ENCODE measurements around the gene GLP1R. TPM values are rescaled to one million over a fixed set of nuclear protein-coding genes. Genes with fewer than 3 reads are reported as not detected.

The GLP1R gene
- total and polyA plus RNA-seq, 2 of the 4 experiments (the other 2 are of a cell fraction), result not detected

DNA sequence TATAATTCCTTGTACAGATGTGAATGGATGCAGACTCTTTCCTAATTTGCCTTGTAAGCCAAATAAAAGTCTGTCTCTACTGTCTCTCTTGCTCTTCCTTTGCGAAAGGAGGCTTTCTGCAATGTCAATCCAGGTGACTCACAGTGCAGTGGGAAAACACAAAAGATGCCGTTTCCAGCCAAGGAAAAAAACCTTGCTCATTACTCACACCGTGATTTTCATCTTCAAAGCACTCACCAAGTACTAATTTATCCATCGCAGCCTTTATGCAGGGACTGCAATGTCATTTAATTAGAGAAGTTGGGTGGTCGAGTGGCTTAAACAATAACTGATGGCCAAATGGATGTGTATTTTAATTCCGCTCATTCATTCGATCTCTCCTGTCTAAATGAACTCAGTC lies 42.6 kb downstream of the GLP1R start:
- Histone ChIP-seq H3K23ac (ENCODE audit: low read depth, low read length) (no peak overlapping the region), H3K4ac (ENCODE audit: low read depth, low read length) (no peak overlapping the region), H2BK120ac (ENCODE audit: low read depth, low read length) (no peak overlapping the region), H2AK9ac (replicated peaks; ENCODE audit: low read depth, low read length, poor library complexity) (no peak overlapping the region), H3K14ac (replicated peaks; ENCODE audit: low read depth, low read length) (no peak overlapping the region), H3K4me2 (ENCODE audit: low read depth, low read length) (no peak overlapping the region), H3K9me1 (ENCODE audit: insufficient read depth, low read length) (no peaks in the 10 kb centered on the region), H3K4me1 (ENCODE audit: control insufficient read depth, insufficient read depth, low read length) (no peaks in the 10 kb centered on the region), H2BK5ac (ENCODE audit: low read depth, low read length, poor library complexity, severe bottlenecking) (no peak overlapping the region), H4K8ac (ENCODE audit: low read depth in 2 of 2, low read length in 2 of 2) (no peak overlapping the region), H3K9me3 (ENCODE audit: control insufficient read depth, insufficient read depth, low read length) (no peaks in the 10 kb centered on the region), H4K5ac (ENCODE audit: low read depth, low read length) (no peak overlapping the region), H3K36me3 (ENCODE audit: control insufficient read depth, insufficient read depth, low read length) (no peaks in the 10 kb centered on the region), H4K20me1 (ENCODE audit: insufficient read depth, low read length) (no peaks in the 10 kb centered on the region), H3K27ac (ENCODE audit: insufficient read depth, low read length) (no peak overlapping the region), H2AFZ (replicated peaks; ENCODE audit: low read length, poor library complexity) (no peak overlapping the region), H2AK5ac (ENCODE audit: low read depth, low read length) (no peak overlapping the region), H2BK15ac (ENCODE audit: low read depth, low read length) (no peak overlapping the region), H2BK20ac (ENCODE audit: low read depth, low read length) (no peak overlapping the region), H3K27me3 (ENCODE audit: control insufficient read depth, insufficient read depth, low read length) (peaks cover 4% of the 10 kb centered on the region; the same call in 1 of the 2 replicates), H4K91ac (ENCODE audit: insufficient read depth, low read depth, low read length) (no peak overlapping the region), H3K9ac (ENCODE audit: low read depth, low read length) (no peak overlapping the region), H3K56ac (ENCODE audit: extremely low read depth, insufficient read depth, low read length) (no peak overlapping the region), H3K79me1 (ENCODE audit: low read depth in 1 of 2, low read length in 2 of 2) (no peaks in the 10 kb centered on the region), H3K18ac (ENCODE audit: low read depth, low read length) (no peak overlapping the region), H3K4me3 (ENCODE audit: insufficient read depth, low read depth, low read length) (no peak overlapping the region)
- 57% methylated on average over 1 of the region's 7 CpGs; no CpG with 5 or more reads in 1 of the 2 experiments for WGBS, 2 experiments (ENCODE audit: extremely low coverage in 2 of 2, insufficient read length in 1 of 2)
- dilution Hi-C loops (cut with HindIII; ENCODE audit: low sequenced_read_pairs, unreplicated experiment), result no loop called here
- POLR2A ChIA-PET (ENCODE audit: unreplicated experiment), result no interaction called here
- ATAC-seq (ENCODE audit: low read depth) (no peak), DNase-seq (no peak)
- BruUV-seq (replicated peaks), result no TSS peak
- intact Hi-C loops (cut with micrococcal nuclease), result no loop called here
- CTCF ChIA-PET, result interaction anchor here (0.6 kb wide), 1 partner anchor 211 kb away, joined by 6 read pairs; no protein-coding TSS in a partner anchor
- in situ Hi-C loops (cut with MboI; ENCODE audit: low sequenced_read_pairs), result no loop called here
- TF ChIP-seq SMC3 (IDR thresholded peaks at IDR 0.05; ENCODE audit: low read depth, low read length) (no peak), MXI1 (IDR thresholded peaks at IDR 0.05; ENCODE audit: borderline replicate concordance, low read depth, low read length) (no peak), MAZ (IDR thresholded peaks at IDR 0.05; ENCODE audit: borderline replicate concordance, low read depth, low read length) (no peak), RCOR1 (IDR thresholded peaks at IDR 0.05; ENCODE audit: insufficient replicate concordance, low read length) (no peak), BHLHE40 (IDR thresholded peaks at IDR 0.05; ENCODE audit: low read depth, low read length) (no peak), FOS (IDR thresholded peaks at IDR 0.05; ENCODE audit: low read depth, low read length) (no peak), MAFK (IDR thresholded peaks at IDR 0.05; ENCODE audit: low read depth, low read length) (no peak), RFX5 (IDR thresholded peaks at IDR 0.05; ENCODE audit: low read depth, low read length) (no peak), CHD1 (IDR thresholded peaks at IDR 0.05; ENCODE audit: low read depth, low read length) (no peak), NFE2L2 (IDR thresholded peaks at IDR 0.05; ENCODE audit: low read depth, low read length) (no peak), RAD21 (IDR thresholded peaks at IDR 0.05; ENCODE audit: low read length) (no peak), CEBPB (IDR thresholded peaks at IDR 0.05; ENCODE audit: low read depth, low read length) (no peak), POLR2A (IDR thresholded peaks at IDR 0.05; ENCODE audit: low read depth, low read length) (no peak)
- TF ChIP-seq, protein P1, sequence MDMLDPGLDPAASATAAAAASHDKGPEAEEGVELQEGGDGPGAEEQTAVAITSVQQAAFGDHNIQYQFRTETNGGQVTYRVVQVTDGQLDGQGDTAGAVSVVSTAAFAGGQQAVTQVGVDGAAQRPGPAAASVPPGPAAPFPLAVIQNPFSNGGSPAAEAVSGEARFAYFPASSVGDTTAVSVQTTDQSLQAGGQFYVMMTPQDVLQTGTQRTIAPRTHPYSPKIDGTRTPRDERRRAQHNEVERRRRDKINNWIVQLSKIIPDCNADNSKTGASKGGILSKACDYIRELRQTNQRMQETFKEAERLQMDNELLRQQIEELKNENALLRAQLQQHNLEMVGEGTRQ (IDR thresholded peaks at IDR 0.05; ENCODE audit: low read depth, low read length), result no peak
- TF ChIP-seq, protein P2, sequence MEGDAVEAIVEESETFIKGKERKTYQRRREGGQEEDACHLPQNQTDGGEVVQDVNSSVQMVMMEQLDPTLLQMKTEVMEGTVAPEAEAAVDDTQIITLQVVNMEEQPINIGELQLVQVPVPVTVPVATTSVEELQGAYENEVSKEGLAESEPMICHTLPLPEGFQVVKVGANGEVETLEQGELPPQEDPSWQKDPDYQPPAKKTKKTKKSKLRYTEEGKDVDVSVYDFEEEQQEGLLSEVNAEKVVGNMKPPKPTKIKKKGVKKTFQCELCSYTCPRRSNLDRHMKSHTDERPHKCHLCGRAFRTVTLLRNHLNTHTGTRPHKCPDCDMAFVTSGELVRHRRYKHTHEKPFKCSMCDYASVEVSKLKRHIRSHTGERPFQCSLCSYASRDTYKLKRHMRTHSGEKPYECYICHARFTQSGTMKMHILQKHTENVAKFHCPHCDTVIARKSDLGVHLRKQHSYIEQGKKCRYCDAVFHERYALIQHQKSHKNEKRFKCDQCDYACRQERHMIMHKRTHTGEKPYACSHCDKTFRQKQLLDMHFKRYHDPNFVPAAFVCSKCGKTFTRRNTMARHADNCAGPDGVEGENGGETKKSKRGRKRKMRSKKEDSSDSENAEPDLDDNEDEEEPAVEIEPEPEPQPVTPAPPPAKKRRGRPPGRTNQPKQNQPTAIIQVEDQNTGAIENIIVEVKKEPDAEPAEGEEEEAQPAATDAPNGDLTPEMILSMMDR (conservative IDR thresholded peaks at IDR 0.05; ENCODE audit: low read depth, low read length), result no peak
- TF ChIP-seq, protein P3, sequence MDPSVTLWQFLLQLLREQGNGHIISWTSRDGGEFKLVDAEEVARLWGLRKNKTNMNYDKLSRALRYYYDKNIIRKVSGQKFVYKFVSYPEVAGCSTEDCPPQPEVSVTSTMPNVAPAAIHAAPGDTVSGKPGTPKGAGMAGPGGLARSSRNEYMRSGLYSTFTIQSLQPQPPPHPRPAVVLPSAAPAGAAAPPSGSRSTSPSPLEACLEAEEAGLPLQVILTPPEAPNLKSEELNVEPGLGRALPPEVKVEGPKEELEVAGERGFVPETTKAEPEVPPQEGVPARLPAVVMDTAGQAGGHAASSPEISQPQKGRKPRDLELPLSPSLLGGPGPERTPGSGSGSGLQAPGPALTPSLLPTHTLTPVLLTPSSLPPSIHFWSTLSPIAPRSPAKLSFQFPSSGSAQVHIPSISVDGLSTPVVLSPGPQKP (IDR thresholded peaks at IDR 0.05; ENCODE audit: borderline replicate concordance, low read depth, low read length), result no peak
